Measurements from ENCODE around the gene MDM2. TPM values are rescaled to one million over a fixed set of nuclear protein-coding genes. Genes with fewer than 3 reads are reported as not detected.

Gene MDM2
- total and polyA plus RNA-seq, 10 of the 15 experiments (the other 5 are each of a cell fraction or from before 2014, with no cell fraction given) = 48.2 to 174 (median 85.0) TPM

DNA sequence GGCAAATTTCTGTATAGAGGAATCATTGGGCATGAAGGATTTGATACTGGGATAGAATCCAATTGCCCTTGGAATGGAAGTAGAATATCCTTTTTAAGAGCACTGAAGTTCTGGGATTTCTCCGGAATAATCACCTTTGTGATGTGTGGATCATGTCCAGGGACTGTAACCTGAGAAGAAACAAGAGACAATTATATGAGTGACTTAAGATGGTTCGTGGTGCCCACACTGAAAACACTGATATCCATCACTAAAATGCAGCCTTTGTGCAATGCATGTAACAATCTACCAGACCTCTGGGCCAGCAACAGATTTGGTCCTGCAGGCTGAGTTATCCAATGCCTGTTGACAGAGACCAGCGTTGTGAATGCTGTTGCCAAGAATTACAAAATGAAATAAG, 48.5 kb downstream of the MDM2 start (continued):
- TF ChIP-seq, protein P1, sequence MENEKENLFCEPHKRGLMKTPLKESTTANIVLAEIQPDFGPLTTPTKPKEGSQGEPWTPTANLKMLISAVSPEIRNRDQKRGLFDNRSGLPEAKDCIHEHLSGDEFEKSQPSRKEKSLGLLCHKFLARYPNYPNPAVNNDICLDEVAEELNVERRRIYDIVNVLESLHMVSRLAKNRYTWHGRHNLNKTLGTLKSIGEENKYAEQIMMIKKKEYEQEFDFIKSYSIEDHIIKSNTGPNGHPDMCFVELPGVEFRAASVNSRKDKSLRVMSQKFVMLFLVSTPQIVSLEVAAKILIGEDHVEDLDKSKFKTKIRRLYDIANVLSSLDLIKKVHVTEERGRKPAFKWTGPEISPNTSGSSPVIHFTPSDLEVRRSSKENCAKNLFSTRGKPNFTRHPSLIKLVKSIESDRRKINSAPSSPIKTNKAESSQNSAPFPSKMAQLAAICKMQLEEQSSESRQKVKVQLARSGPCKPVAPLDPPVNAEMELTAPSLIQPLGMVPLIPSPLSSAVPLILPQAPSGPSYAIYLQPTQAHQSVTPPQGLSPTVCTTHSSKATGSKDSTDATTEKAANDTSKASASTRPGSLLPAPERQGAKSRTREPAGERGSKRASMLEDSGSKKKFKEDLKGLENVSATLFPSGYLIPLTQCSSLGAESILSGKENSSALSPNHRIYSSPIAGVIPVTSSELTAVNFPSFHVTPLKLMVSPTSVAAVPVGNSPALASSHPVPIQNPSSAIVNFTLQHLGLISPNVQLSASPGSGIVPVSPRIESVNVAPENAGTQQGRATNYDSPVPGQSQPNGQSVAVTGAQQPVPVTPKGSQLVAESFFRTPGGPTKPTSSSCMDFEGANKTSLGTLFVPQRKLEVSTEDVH (IDR thresholded peaks at IDR 0.05; ENCODE audit: low read depth, partially characterized antibody) = no peak
- TF ChIP-seq IKZF2 (IDR thresholded peaks at IDR 0.05) (no peak), POLR2AphosphoS5 (IDR thresholded peaks at IDR 0.05; ENCODE audit: low read length) (no peak), NFYA (IDR thresholded peaks at IDR 0.05; ENCODE audit: borderline replicate concordance, low read depth, low read length) (no peak)

DNA sequence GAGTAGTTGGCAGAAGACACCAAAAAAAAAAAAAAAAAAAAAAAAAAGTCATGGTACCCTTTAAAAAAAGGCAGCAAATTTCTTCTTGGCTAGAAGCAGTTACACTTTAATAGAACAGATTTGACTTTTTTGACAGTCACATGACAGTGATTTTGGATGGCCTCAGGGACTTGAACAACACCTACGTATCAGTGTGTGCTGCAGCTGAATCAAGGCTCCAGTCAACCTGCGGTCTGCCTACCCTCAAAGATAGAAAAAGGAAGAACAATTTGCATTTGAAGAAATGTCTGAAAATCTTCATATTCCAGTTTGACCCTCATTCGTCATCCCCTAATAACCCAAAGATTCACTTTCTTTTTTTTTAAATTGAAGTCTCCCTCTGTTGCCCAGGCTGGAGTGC, 53.9 kb downstream of the MDM2 start:
- Histone ChIP-seq H2AFZ (ENCODE audit: control insufficient read depth, low read depth, low read length) (no peak overlapping the region), H3K27ac (ENCODE audit: control insufficient read depth, insufficient read depth) (no peak overlapping the region), H4K20me1 (ENCODE audit: control insufficient read depth, insufficient read depth) (no peaks in the 10 kb centered on the region), H3K9me3 (replicated peaks; ENCODE audit: control insufficient read depth, insufficient read depth, low read length) (no peaks in the 10 kb centered on the region), H3K9ac (ENCODE audit: control insufficient read depth, insufficient read depth, low read length) (no peak overlapping the region), H3K79me2 (ENCODE audit: control insufficient read depth, insufficient read depth, low read length) (no peaks in the 10 kb centered on the region), H3K4me1 (ENCODE audit: control insufficient read depth, insufficient read depth, low read length) (no peaks in the 10 kb centered on the region), H3K36me3 (ENCODE audit: control insufficient read depth in 2 of 2, insufficient read depth in 2 of 2, low read length in 1 of 2) (no peaks in the 10 kb centered on the region), H3K27me3 (replicated peaks in 1 of 2; ENCODE audit: control insufficient read depth in 2 of 2, insufficient read depth in 2 of 2, low read length in 1 of 2) (no peaks in the 10 kb centered on the region), H3K4me3 (no peak overlapping the region), H3K4me2 (ENCODE audit: control insufficient read depth, insufficient read depth) (no peak overlapping the region)
- intact Hi-C loops (cut with micrococcal nuclease; ENCODE audit: unreplicated experiment) (loop anchor here (10.0 kb wide), 1 partner anchor 393 kb away; no protein-coding TSS in a partner anchor), in situ Hi-C loops (cut with MboI) (no loop called here)
- FAIRE-seq = no peak
- peak; percentile 38; the same call in 1 of the 3 replicates for ATAC-seq
- no TSS peak for BruUV-seq (replicated peaks)
- ChIA-PET SMC1A (ENCODE audit: uncharacterized antibody, unreplicated experiment) (interaction anchor here (0.8 to 1.3 kb wide), 3 partner anchors 17 to 208 kb away, joined by 3 read pairs; no protein-coding TSS in a partner anchor), POLR2A (no interaction called here), CTCF (interaction anchor here (0.6 to 5.5 kb wide), 6 partner anchors 32 to 390 kb away, joined by 3 to 45 read pairs (median 4); no protein-coding TSS in a partner anchor), RAD21 (ENCODE audit: unreplicated experiment) (interaction anchor here (1.0 kb wide), 1 partner anchor 208 kb away, joined by 4 read pairs; no protein-coding TSS in a partner anchor)
- no peak for DNase-seq (ENCODE audit: low read depth, low spot score)
- WGBS (ENCODE audit: insufficient coverage, insufficient replicate concordance, low lambda C conversion rate, missing lambda C conversion rate) = 3% methylated on average over 3 of the region's 3 CpGs
- TF ChIP-seq GATAD2B (conservative IDR thresholded peaks at IDR 0.05; ENCODE audit: low read depth) = no peak
- TF ChIP-seq ZSCAN29 (IDR thresholded peaks at IDR 0.05) = no peak
- TF ChIP-seq, protein P2, sequence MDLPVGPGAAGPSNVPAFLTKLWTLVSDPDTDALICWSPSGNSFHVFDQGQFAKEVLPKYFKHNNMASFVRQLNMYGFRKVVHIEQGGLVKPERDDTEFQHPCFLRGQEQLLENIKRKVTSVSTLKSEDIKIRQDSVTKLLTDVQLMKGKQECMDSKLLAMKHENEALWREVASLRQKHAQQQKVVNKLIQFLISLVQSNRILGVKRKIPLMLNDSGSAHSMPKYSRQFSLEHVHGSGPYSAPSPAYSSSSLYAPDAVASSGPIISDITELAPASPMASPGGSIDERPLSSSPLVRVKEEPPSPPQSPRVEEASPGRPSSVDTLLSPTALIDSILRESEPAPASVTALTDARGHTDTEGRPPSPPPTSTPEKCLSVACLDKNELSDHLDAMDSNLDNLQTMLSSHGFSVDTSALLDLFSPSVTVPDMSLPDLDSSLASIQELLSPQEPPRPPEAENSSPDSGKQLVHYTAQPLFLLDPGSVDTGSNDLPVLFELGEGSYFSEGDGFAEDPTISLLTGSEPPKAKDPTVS (IDR thresholded peaks at IDR 0.05; ENCODE audit: low read depth, low read length) = no peak
- TF ChIP-seq LARP7 (IDR thresholded peaks at IDR 0.05) = no peak
- no peak for TF ChIP-seq CREB1 (IDR thresholded peaks at IDR 0.05; ENCODE audit: low read depth)
- TF ChIP-seq, protein P3, sequence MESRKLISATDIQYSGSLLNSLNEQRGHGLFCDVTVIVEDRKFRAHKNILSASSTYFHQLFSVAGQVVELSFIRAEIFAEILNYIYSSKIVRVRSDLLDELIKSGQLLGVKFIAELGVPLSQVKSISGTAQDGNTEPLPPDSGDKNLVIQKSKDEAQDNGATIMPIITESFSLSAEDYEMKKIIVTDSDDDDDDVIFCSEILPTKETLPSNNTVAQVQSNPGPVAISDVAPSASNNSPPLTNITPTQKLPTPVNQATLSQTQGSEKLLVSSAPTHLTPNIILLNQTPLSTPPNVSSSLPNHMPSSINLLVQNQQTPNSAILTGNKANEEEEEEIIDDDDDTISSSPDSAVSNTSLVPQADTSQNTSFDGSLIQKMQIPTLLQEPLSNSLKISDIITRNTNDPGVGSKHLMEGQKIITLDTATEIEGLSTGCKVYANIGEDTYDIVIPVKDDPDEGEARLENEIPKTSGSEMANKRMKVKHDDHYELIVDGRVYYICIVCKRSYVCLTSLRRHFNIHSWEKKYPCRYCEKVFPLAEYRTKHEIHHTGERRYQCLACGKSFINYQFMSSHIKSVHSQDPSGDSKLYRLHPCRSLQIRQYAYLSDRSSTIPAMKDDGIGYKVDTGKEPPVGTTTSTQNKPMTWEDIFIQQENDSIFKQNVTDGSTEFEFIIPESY (IDR thresholded peaks at IDR 0.05) = no peak
- TF ChIP-seq NFYA (IDR thresholded peaks at IDR 0.05; ENCODE audit: borderline replicate concordance, low read depth, low read length) = no peak
- TF ChIP-seq GABPA (IDR thresholded peaks at IDR 0.05; ENCODE audit: low read depth) = no peak
- TF ChIP-seq SMC3 (IDR thresholded peaks at IDR 0.05; ENCODE audit: borderline replicate concordance, low read length) = no peak
- TF ChIP-seq, protein P4, sequence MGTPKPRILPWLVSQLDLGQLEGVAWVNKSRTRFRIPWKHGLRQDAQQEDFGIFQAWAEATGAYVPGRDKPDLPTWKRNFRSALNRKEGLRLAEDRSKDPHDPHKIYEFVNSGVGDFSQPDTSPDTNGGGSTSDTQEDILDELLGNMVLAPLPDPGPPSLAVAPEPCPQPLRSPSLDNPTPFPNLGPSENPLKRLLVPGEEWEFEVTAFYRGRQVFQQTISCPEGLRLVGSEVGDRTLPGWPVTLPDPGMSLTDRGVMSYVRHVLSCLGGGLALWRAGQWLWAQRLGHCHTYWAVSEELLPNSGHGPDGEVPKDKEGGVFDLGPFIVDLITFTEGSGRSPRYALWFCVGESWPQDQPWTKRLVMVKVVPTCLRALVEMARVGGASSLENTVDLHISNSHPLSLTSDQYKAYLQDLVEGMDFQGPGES (IDR thresholded peaks at IDR 0.05) = no peak
- TF ChIP-seq, protein P5, sequence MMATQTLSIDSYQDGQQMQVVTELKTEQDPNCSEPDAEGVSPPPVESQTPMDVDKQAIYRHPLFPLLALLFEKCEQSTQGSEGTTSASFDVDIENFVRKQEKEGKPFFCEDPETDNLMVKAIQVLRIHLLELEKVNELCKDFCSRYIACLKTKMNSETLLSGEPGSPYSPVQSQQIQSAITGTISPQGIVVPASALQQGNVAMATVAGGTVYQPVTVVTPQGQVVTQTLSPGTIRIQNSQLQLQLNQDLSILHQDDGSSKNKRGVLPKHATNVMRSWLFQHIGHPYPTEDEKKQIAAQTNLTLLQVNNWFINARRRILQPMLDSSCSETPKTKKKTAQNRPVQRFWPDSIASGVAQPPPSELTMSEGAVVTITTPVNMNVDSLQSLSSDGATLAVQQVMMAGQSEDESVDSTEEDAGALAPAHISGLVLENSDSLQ (IDR thresholded peaks at IDR 0.05) = no peak
- no peak for TF ChIP-seq CBX5 (IDR thresholded peaks at IDR 0.05; ENCODE audit: low read depth)

All from GM12878 (cell line).